T-cell (primary cell): ENCODE measurements around the gene PPP1R13L. TPM values are rescaled to one million over a fixed set of nuclear protein-coding genes. Genes with fewer than 3 reads are reported as not detected.

Experiments used
- ATAC-seq, 4 experiments: fragments of 200-7000 bp in 3 of 4; fragments of 150-1000 bp in 1 of 4; cut with Tn5 transposase; replicated peaks in 1 of 4; 1 replicate in 3 of 4; 2 replicates in 1 of 4; pipeline ENCODE4 v1.10.0; 2021; ENCODE audit warnings: moderate library complexity in 3 of 4, mild to moderate bottlenecking in 2 of 4, moderate number of reproducible peaks in 1 of 4
- CTCF ChIA-PET, 2 donors: fragments of 300-600 bp; sonication (Branson Sonifier 250); formaldehyde crosslinking; loops; one replicate each; lab custom pipeline; 2022; ENCODE audit warnings: antibody characterized with exemption in 2 of 2; lab: Charles Lee
- POLR2A ChIA-PET, 2 donors: fragments of 300-600 bp; sonication (Branson Sonifier 250); formaldehyde crosslinking; loops; one replicate each; lab custom pipeline; 2022; ENCODE audit warnings: antibody characterized with exemption in 2 of 2; lab: Charles Lee
- DNase-seq, 35 experiments: peaks; one replicate each; pipeline versions ENCODE4 v3.0.0 to v3.0.0-alpha.2; 2013 to 2023
- H3K27ac ChIP-seq: one replicate; pipeline ENCODE4 v1.5.1; 2013; ENCODE audit warnings: low read length
- H3K27me3 ChIP-seq, 2 experiments: replicated peaks in 1 of 2; 1 replicate in 1 of 2; 2 replicates in 1 of 2; pipeline versions ENCODE4 v1.6.1 to v1.7.0; 2013; ENCODE audit warnings: low read length in 1 of 2, mixed read lengths in 1 of 2; ENCODE audit not compliant: control insufficient read depth in 2 of 2, insufficient read depth in 2 of 2; ENCODE audit errors: extremely low read depth in 1 of 2
- H3K36me3 ChIP-seq, 2 donors: 1 replicate in 1 of 2; 2 replicates in 1 of 2; pipeline versions ENCODE4 v1.6.1 to v1.7.0; 2013; ENCODE audit warnings: low read length in 1 of 2; ENCODE audit not compliant: control insufficient read depth in 2 of 2, insufficient read depth in 1 of 2; ENCODE audit errors: extremely low read depth in 1 of 2
- H3K4me1 ChIP-seq, 2 experiments: 1 replicate in 1 of 2; 2 replicates in 1 of 2; pipeline versions ENCODE4 v1.6.1 to v1.7.0; 2013; ENCODE audit warnings: low read length in 2 of 2, mixed read lengths in 1 of 2; ENCODE audit not compliant: insufficient read depth in 2 of 2, control insufficient read depth in 1 of 2; ENCODE audit errors: extremely low read depth in 1 of 2
- H3K4me3 ChIP-seq, 2 donors: 1 replicate in 1 of 2; 2 replicates in 1 of 2; pipeline versions ENCODE4 v1.5.1 to v1.7.0; 2013; ENCODE audit warnings: mild to moderate bottlenecking in 2 of 2, low read length in 1 of 2, moderate library complexity in 1 of 2; ENCODE audit not compliant: control insufficient read depth in 1 of 2; ENCODE audit errors: extremely low read depth in 1 of 2
- H3K9me3 ChIP-seq: 2 replicates; pipeline ENCODE4 v1.7.0; 2013
- H3K27ac Mint-ChIP-seq, 2 donors: one replicate each; pipeline ENCODE4 v1.8.0; 2020 to 2021; ENCODE audit warnings: mild to moderate bottlenecking in 2 of 2, mixed read lengths in 2 of 2
- H3K27me3 Mint-ChIP-seq, 2 donors: one replicate each; pipeline ENCODE4 v1.8.0; 2021 to 2022; ENCODE audit warnings: mixed read lengths in 2 of 2
- H3K36me3 Mint-ChIP-seq: one replicate; pipeline ENCODE4 v1.8.0; 2021; ENCODE audit warnings: mixed read lengths
- H3K4me1 Mint-ChIP-seq, 3 donors: one replicate each; pipeline ENCODE4 v1.8.0; 2020 to 2022; ENCODE audit warnings: mixed read lengths in 3 of 3, mild to moderate bottlenecking in 1 of 3
- H3K4me3 Mint-ChIP-seq, 3 donors: one replicate each; pipeline ENCODE4 v1.8.0; 2020 to 2022; ENCODE audit warnings: mild to moderate bottlenecking in 3 of 3, mixed read lengths in 3 of 3, moderate library complexity in 3 of 3
- H3K9me3 Mint-ChIP-seq, 3 donors: one replicate each; pipeline ENCODE4 v1.8.0; 2020 to 2022; ENCODE audit warnings: mixed read lengths in 3 of 3
- WGBS: methylation state at CpG from one replicate; pipeline ENCODE4 v1.1.5; 2013; ENCODE audit warnings: missing lambda C conversion rate; ENCODE audit not compliant: insufficient coverage; 5-methylcytosine and 5-hydroxymethylcytosine counted together
- total RNA-seq, 35 experiments: library from RNA in 6 of 35; stranded (reverse) in 6 of 35; fragments of 120-200 nt in 1 of 35; gene quantifications; one replicate each; pipeline versions ENCODE4 v1.2.1 to v1.2.4 and lab custom pipeline; 2013 to 2026

The PPP1R13L gene
- total RNA-seq, 5 donors from 2014 or later (not counting 1 experiment from before 2014, with no cell fraction given): 7.9 to 15.7 (median 12.5) TPM

DNA sequence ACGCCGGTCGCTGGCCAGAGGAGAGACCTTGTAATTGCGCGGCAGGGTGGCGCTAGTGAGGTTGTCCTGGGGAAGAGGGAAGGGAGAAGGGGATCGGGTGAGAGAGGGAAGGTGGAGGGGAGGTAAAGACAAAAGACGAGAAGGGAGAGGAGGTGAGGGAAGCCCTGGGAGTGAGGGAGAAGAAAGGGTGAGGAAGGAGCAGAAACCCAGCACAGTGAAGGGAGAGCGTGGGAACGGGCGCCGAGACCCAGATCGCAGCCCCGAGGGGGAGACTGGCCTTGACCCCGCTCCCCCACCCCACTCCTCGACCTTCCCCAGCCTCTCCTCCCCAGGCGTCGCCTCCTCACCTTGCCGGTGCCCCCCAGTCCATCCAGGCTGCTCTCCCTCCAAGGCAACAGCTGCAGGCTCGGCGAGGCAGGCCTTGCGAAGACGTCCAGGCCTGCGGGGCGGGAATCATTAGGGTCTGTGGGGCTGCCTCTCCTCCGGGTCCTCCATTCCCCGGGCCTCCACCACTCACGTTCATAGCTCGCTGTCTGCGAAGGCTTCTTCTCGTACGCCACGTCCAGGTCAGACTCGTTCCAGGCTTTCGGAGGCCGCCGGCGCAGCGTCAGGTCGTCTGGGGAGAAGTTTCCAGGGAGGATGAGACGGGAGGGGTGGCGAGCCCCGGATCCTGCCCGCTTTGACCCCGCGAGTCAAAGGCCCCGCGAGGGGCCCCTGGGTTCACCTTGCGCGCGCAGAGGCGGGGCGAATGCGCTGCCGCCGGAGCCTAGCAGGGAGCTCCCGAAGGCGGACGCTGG, 8.8 kb downstream of the PPP1R13L start:
- no peak overlapping the region for H3K4me3 ChIP-seq

DNA sequence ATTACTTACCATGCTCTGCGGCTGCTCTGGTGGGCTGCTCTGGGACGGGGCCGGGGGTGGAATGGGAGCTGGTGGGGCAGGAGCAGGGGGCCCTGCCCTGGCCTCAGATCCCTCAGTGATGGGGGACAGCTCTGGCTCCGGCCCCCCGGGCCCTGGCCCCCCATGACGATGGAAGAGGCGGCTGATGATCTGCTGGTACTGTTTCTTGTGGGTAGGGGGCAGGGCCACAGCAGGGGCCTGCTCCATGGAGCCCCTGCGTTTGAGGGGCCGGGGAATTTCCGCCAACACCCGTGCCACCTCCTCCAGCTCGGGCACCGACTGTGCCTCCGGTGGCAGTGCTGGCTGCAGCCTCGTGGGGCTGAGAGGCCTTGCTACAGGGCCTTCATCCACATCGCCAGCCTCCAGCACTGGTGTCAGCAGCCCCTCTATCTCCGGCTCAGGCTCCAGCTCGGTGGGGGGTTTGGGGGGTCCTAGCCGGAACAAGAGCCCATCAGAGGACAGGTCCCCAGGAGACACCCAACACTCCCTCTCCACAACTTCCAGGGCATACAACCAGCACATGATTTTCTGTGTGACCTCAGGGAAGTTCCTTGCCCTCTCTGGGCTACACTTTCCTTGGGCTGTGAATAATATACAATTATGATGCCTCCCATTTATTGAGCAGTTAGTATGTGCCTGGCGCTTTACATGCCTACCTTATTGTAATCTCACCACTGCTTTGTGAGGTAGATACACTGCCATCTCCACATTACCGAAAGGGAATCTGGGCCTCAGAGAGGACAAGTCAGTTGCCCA, 12.8 kb downstream of the PPP1R13L start:
- CTCF ChIA-PET: no interaction called here
- H3K27ac ChIP-seq: no peak overlapping the region
- peaks cover under 1 to 17% of the 10 kb centered on the region in 2 experiments for H3K27me3 ChIP-seq
- H3K4me3 ChIP-seq: no peak overlapping the region
- H3K4me1 ChIP-seq: peaks cover 0 to 4% of the 10 kb centered on the region in 2 experiments
- H3K9me3 ChIP-seq: no peaks in the 10 kb centered on the region
- no peak overlapping the region for H3K27ac Mint-ChIP-seq
- H3K4me3 Mint-ChIP-seq: no peak overlapping the region
- ATAC-seq (no peak), DNase-seq (no peak)
- POLR2A ChIA-PET: no interaction called here
- H3K9me3 Mint-ChIP-seq: no peaks in the 10 kb centered on the region
- no peaks in the 10 kb centered on the region for H3K36me3 ChIP-seq
- 88% methylated on average over 15 of the region's 21 CpGs for WGBS
- peaks cover 0 to 12% of the 10 kb centered on the region in 2 donors for H3K27me3 Mint-ChIP-seq
- peaks cover 0 to 3% (median 2%) of the 10 kb centered on the region in 3 donors for H3K4me1 Mint-ChIP-seq
- no peaks in the 10 kb centered on the region for H3K36me3 Mint-ChIP-seq

More for the DNA sequence above, 8.8 kb downstream of the PPP1R13L start:
- no peak for DNase-seq
- Histone ChIP-seq H3K9me3 (no peaks in the 10 kb centered on the region), H3K36me3 (peaks cover 0 to 3% of the 10 kb centered on the region in 2 donors), H3K27ac (no peak overlapping the region), H3K27me3 (peaks cover 0 to 45% of the 10 kb centered on the region in 2 experiments), H3K4me1 (peaks cover 0 to 19% of the 10 kb centered on the region in 2 experiments)
- ChIA-PET CTCF (no interaction called here), POLR2A (no interaction called here)
- no peak overlapping the region for H3K27ac Mint-ChIP-seq
- no peak for ATAC-seq
- H3K4me3 Mint-ChIP-seq: no peak overlapping the region
- WGBS: 37% methylated on average over 40 of the region's 59 CpGs
- peaks cover 9 to 34% of the 10 kb centered on the region in 2 donors for H3K27me3 Mint-ChIP-seq
- H3K9me3 Mint-ChIP-seq: no peaks in the 10 kb centered on the region
- no peaks in the 10 kb centered on the region for H3K36me3 Mint-ChIP-seq
- H3K4me1 Mint-ChIP-seq: peaks cover 5 to 17% (median 13%) of the 10 kb centered on the region in 3 donors

DNA sequence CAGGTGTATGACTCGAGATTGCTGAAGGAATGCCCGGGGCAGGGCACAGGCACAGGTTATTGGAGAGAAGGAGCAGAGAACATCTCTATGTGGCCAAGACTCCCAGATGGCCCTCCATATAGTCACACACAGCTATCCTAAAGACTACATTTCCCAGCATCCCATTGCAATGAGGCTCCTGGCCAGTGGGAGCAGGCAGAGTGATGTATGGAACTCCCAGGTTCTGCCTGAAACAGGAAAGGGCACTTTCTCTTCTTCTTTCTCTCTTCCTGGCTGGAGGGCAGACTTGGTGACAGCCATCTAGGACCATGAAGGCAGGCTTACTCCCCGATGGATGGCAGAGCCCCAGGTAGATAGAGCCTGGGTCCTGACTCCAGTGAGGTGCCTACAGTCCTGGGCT, 13.5 kb downstream of the PPP1R13L start:
- H3K27ac ChIP-seq: no peak overlapping the region
- no peaks in the 10 kb centered on the region for H3K36me3 Mint-ChIP-seq
- no peak overlapping the region for H3K4me3 Mint-ChIP-seq
- H3K4me3 ChIP-seq: no peak overlapping the region
- H3K4me1 Mint-ChIP-seq: no peaks in the 10 kb centered on the region
- POLR2A ChIA-PET: no interaction called here
- ATAC-seq (no peak), DNase-seq (no peak)
- H3K36me3 ChIP-seq: no peaks in the 10 kb centered on the region
- H3K9me3 ChIP-seq: no peaks in the 10 kb centered on the region
- WGBS: no CpG with 5 or more reads among the region's 3 CpGs
- peaks cover 3 to 19% of the 10 kb centered on the region in 2 experiments for H3K27me3 ChIP-seq
- H3K4me1 ChIP-seq: peaks cover 0 to 4% of the 10 kb centered on the region in 2 experiments
- H3K9me3 Mint-ChIP-seq: no peaks in the 10 kb centered on the region
- CTCF ChIA-PET: no interaction called here
- H3K27ac Mint-ChIP-seq: no peak overlapping the region
- peaks cover 3 to 15% of the 10 kb centered on the region in 2 donors for H3K27me3 Mint-ChIP-seq

DNA sequence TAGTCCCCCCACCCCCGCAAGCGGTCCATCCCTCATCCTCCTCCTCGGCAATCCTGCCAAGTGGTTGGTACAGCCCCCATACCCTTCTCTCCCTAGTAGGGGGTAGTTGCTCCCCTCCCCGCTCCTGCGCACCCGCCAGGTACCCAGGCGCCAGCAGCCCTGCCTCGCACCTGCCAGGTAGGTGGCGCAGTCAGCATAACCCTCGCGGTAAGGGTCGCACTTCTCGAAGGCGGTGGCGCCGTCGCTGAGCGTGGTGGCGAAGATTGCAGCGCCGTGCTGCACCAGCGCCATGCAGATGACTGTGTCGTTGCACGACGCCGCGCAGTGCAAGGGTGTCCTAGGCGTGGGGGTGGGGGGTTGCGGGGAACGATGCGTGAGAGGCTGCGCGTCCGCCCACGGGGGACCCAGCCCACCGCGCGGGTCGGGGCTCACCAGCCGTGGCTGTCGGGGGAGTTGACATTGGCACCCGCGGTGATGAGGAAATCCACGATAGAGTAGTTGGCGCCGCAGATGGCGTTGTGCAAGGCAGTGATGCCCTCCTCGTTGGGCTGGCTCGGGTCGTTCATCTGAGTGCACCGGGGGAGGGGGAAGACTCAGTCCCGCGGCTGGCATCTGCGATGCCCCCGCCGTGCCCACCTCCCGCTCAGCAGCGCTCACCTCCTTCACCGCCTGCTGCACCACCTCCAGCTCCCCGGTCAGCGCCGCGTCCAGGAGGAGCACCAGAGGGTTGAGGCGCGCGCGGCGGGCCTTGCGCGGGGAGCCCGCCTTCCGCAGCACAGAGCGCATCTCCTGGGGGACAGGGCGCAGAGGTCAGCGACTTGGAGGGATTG, 19.3 kb downstream of the PPP1R13L start:
- DNase-seq: peak in 1 of 35 experiments; percentile 14
- Mint-ChIP-seq H3K4me3 (no peak overlapping the region), H3K9me3 (no peaks in the 10 kb centered on the region), H3K27ac (no peak overlapping the region), H3K36me3 (no peaks in the 10 kb centered on the region), H3K27me3 (peaks cover 22 to 31% of the 10 kb centered on the region in 2 donors), H3K4me1 (peaks cover 0 to 3% (median 2%) of the 10 kb centered on the region in 3 donors)
- Histone ChIP-seq H3K9me3 (no peaks in the 10 kb centered on the region), H3K4me3 (no peak overlapping the region), H3K27ac (no peak overlapping the region), H3K27me3 (peaks cover 7 to 46% of the 10 kb centered on the region in 2 experiments), H3K36me3 (no peaks in the 10 kb centered on the region), H3K4me1 (peaks cover 0 to 12% of the 10 kb centered on the region in 2 experiments)
- ATAC-seq: peak in 3 of 4 experiments; percentile 12 to 49 (median 38)
- CTCF ChIA-PET: no interaction called here
- WGBS: 16% methylated on average over 41 of the region's 75 CpGs
- POLR2A ChIA-PET: no interaction called here

DNA sequence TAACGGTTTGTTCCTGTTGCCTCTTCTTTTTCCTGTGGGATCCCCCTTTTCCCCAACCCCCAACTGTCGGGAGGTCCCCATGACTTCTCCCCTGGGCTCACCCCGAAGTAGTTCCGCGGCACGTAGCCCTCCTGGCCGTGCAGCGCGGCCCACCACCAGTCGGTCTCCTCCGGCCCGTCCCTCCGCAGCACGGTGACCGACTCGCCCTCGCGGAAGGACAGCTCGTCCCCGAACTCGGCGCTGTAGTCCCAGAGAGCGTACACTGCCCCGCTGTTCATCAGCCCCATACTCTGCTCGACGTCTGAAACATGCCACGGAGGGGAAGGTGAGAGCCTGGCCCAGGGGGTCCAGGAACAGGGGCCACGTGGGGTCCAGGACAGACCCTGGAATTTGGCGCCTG, 22.4 kb downstream of the PPP1R13L start:
- ATAC-seq (no peak), DNase-seq (no peak)
- H3K4me1 Mint-ChIP-seq: peaks cover 0 to 3% (median 2%) of the 10 kb centered on the region in 3 donors
- 79% methylated on average over 29 of the region's 29 CpGs for WGBS
- ChIA-PET POLR2A (no interaction called here), CTCF (interaction anchor here in 1 of 2 donors (0.7 kb wide), 1 partner anchor 275 kb away, joined by 3 read pairs; no protein-coding TSS in a partner anchor)
- H3K27ac Mint-ChIP-seq: no peak overlapping the region
- H3K36me3 Mint-ChIP-seq: no peaks in the 10 kb centered on the region
- H3K9me3 ChIP-seq: no peaks in the 10 kb centered on the region
- H3K36me3 ChIP-seq: no peaks in the 10 kb centered on the region
- no peaks in the 10 kb centered on the region for H3K9me3 Mint-ChIP-seq
- peaks cover 0 to 12% of the 10 kb centered on the region in 2 experiments for H3K4me1 ChIP-seq
- peaks cover 22 to 33% of the 10 kb centered on the region in 2 donors for H3K27me3 Mint-ChIP-seq
- H3K4me3 ChIP-seq: no peak overlapping the region
- H3K4me3 Mint-ChIP-seq: no peak overlapping the region
- peaks cover 7 to 46% of the 10 kb centered on the region in 2 experiments for H3K27me3 ChIP-seq
- no peak overlapping the region for H3K27ac ChIP-seq

DNA sequence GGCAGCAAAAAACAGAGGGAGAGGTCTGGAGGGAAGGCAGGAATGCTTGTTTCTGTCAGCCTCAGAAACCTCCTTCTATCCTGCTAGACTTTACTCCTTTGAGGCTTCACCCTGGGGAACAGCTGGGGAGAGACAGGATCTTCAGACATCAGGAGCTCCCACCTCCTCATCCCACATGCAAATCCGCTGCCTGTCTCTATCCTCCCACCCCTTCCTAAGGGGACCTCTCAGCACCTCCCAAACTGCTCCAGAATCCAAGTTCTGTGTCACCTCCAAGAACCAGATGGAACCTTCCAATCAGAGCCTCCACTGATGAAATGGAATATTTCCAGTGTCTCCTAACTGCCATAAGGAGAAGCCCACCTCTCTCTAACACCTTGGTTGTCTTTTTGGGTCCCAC, 24.8 kb downstream of the PPP1R13L start:
- CTCF ChIA-PET: no interaction called here
- ATAC-seq: no peak

More for the DNA sequence above, 24.8 kb downstream of the PPP1R13L start:
- Mint-ChIP-seq H3K4me3 (no peak overlapping the region), H3K9me3 (no peaks in the 10 kb centered on the region), H3K27ac (no peak overlapping the region), H3K36me3 (no peaks in the 10 kb centered on the region), H3K4me1 (peaks cover 0 to under 1% (median 0%) of the 10 kb centered on the region in 3 donors), H3K27me3 (peaks cover 8 to 13% of the 10 kb centered on the region in 2 donors)
- peaks cover 0 to 2% of the 10 kb centered on the region in 2 experiments for H3K4me1 ChIP-seq
- no peak overlapping the region for H3K4me3 ChIP-seq
- H3K36me3 ChIP-seq: no peaks in the 10 kb centered on the region
- H3K27me3 ChIP-seq: peaks cover 4 to 31% of the 10 kb centered on the region in 2 experiments
- no peaks in the 10 kb centered on the region for H3K9me3 ChIP-seq
- POLR2A ChIA-PET: no interaction called here
- DNase-seq: no peak
- H3K27ac ChIP-seq: no peak overlapping the region
- WGBS: 50% methylated on average over 1 of the region's 1 CpG
